Hepatocyte (in vitro differentiated cells): ENCODE results near the gene PTGER2. TPM values are rescaled to one million over a fixed set of nuclear protein-coding genes. Genes with fewer than 3 reads are reported as not detected.

Experiments used
- DNase-seq: peaks from one replicate; pipeline ENCODE4 v3.0.0-alpha.2; 2016; ENCODE audit warnings: low spot score
- H2AFZ ChIP-seq: fragments of 200-600 bp; sonication (generic); 2 replicates; pipeline ENCODE4 v1.6.0; 2016; ENCODE audit warnings: antibody characterized with exemption, mild to moderate bottlenecking
- H3K27ac ChIP-seq: fragments of 200-600 bp; sonication (generic); 2 replicates; pipeline ENCODE4 v1.5.1; 2016; ENCODE audit warnings: mild to moderate bottlenecking
- H3K27me3 ChIP-seq: fragments of 200-600 bp; sonication (generic); 2 replicates; pipeline ENCODE4 v1.6.1; 2016
- H3K36me3 ChIP-seq: fragments of 200-600 bp; sonication (generic); replicated peaks from 2 replicates; pipeline ENCODE4 v1.5.1; 2016; ENCODE audit warnings: low read depth; ENCODE audit not compliant: insufficient read depth
- H3K4me1 ChIP-seq: fragments of 200-600 bp; sonication (generic); 2 replicates; pipeline ENCODE4 v1.5.1; 2016; ENCODE audit warnings: mild to moderate bottlenecking, moderate library complexity; ENCODE audit not compliant: insufficient read depth
- H3K4me2 ChIP-seq: fragments of 200-600 bp; sonication (generic); 2 replicates; pipeline ENCODE4 v1.6.0; 2016
- H3K4me3 ChIP-seq: fragments of 200-600 bp; sonication (generic); 2 replicates; pipeline ENCODE4 v1.5.1; 2016; ENCODE audit warnings: mild to moderate bottlenecking
- H3K79me2 ChIP-seq: fragments of 200-600 bp; sonication (generic); 2 replicates; pipeline ENCODE4 v1.6.0; 2017; ENCODE audit warnings: mild to moderate bottlenecking
- H3K9me2 ChIP-seq: fragments of 200-600 bp; sonication (generic); replicated peaks from 2 replicates; pipeline ENCODE4 v1.6.0; 2017; ENCODE audit warnings: mild to moderate bottlenecking; ENCODE audit not compliant: insufficient read depth
- H3K9me3 ChIP-seq: fragments of 200-600 bp; sonication (generic); 2 replicates; pipeline ENCODE4 v1.5.1; 2016; ENCODE audit warnings: low read depth, mild to moderate bottlenecking
- H4K20me1 ChIP-seq: fragments of 200-600 bp; sonication (generic); 2 replicates; pipeline ENCODE4 v1.6.0; 2016; ENCODE audit warnings: mild to moderate bottlenecking; ENCODE audit not compliant: insufficient read depth, poor library complexity, severe bottlenecking
- EZH2 ChIP-seq: fragments of 200-600 bp; sonication (generic); IDR thresholded peaks from 2 replicates; pipeline ENCODE4 v1.6.1; 2016; ENCODE audit warnings: antibody characterized with exemption, mild to moderate bottlenecking, borderline replicate concordance
- EZH2phosphoT487 ChIP-seq: fragments of 200-600 bp; sonication (generic); IDR thresholded peaks from one replicate; pipeline ENCODE4 v1.6.1; 2018; ENCODE audit warnings: antibody characterized with exemption, mild to moderate bottlenecking, low read depth, moderate library complexity; ENCODE audit not compliant: unreplicated experiment, severe bottlenecking
- WGBS: methylation state at CpG from one replicate; pipeline ENCODE4 v1.1.6; 2016; ENCODE audit warnings: low lambda C conversion rate; ENCODE audit errors: missing lambda C conversion rate; 5-methylcytosine and 5-hydroxymethylcytosine counted together
- polyA plus RNA-seq: library from polyadenylated mRNA; unstranded; fragments of >200 nt; fragmentation: Nextera tagmentation; extraction: Ambion mirVana; gene quantifications from 2 replicates; pipeline ENCODE4 v1.2.1, GENCODE V29; 2016
- total RNA-seq: library from RNA; depleted of rRNA; stranded (reverse); fragments of >200 nt; gene quantifications from 2 replicates; pipeline ENCODE4 v1.2.3, GENCODE V29; 2014
- TF ChIP-seq, protein P1 (sequence below): fragments of 200-600 bp; sonication (generic); IDR thresholded peaks from 2 replicates; pipeline ENCODE4 v1.5.1; 2016; ENCODE audit warnings: antibody characterized with exemption, mild to moderate bottlenecking; ENCODE audit not compliant: poor library complexity

The PTGER2 gene
- total and polyA plus RNA-seq, 2 experiments from 2014 or later = 18.5 to 49.3 TPM

DNA sequence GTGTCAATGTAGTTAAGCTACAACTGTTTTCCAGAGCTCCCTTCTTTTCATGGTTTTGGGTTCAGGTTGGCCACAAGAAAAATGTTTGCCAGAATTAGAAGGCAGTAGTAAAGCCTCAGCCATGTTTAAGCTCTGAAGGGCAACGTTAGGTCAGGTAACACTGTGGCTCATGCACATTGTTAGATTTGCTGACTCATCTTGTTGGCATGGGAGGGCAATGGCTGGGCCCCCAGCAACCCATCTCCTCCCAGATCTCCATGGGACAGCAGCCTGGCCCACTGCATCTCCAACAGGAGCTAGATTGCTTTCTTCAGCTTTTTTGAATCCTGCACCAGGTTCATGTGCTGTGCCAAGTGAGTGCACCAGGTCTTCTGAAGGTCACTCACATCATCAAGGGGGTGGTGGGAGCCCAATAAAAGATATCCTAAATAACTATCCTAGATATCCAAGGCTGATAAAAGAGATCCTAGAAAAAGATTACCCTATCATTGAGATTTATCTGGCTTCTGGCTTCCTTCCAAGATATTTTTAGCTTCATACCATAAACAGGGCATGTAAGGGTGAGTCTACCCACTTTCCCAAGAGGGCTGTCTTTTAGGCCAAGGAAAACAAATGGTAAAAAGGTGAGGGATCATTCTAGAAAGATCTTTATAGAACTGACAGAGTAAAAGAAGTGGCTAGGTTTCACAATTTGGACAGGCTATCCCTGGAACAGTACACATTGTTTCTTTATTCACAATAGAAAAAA is 28.9 kb downstream of the PTGER2 start:
- 40% methylated on average over 1 of the region's 1 CpG for WGBS
- Histone ChIP-seq H3K4me1 (no peaks in the 10 kb centered on the region), H3K27me3 (no peaks in the 10 kb centered on the region), H3K36me3 (no peaks in the 10 kb centered on the region), H2AFZ (no peak overlapping the region), H3K27ac (no peak overlapping the region), H4K20me1 (no peaks in the 10 kb centered on the region), H3K9me2 (no peaks in the 10 kb centered on the region), H3K4me3 (no peak overlapping the region), H3K4me2 (no peak overlapping the region), H3K9me3 (no peaks in the 10 kb centered on the region), H3K79me2 (no peaks in the 10 kb centered on the region)
- TF ChIP-seq EZH2 = no peak
- DNase-seq = no peak

DNA sequence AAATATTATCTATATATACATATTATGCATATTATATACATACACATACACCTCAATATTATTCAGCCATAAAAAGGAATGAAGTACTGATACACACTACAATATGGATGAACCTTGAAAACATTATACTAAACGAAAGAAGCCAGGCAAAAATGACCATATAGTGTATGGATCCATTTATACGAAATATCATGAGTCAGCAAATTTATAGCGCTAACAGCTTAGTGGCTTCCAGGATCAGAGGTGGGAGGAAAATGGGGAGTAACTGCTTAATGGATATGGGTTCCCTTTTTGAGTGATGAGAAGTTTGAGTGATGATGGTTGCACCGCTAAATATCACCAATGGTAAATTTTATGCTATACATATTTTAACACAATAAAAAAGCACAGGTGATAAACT is 32.7 kb downstream of the PTGER2 start:
- H3K9me2 ChIP-seq = no peaks in the 10 kb centered on the region
- H3K36me3 ChIP-seq = no peaks in the 10 kb centered on the region
- H3K9me3 ChIP-seq = no peaks in the 10 kb centered on the region
- H3K4me1 ChIP-seq = peaks cover 19% of the 10 kb centered on the region
- H2AFZ ChIP-seq = no peak overlapping the region
- no peaks in the 10 kb centered on the region for H3K79me2 ChIP-seq
- 93% methylated on average over 4 of the region's 4 CpGs for WGBS
- no peaks in the 10 kb centered on the region for H3K27me3 ChIP-seq
- no peak overlapping the region for H3K4me3 ChIP-seq
- H3K27ac ChIP-seq = no peak overlapping the region
- no peak for TF ChIP-seq EZH2phosphoT487
- TF ChIP-seq, protein P1, sequence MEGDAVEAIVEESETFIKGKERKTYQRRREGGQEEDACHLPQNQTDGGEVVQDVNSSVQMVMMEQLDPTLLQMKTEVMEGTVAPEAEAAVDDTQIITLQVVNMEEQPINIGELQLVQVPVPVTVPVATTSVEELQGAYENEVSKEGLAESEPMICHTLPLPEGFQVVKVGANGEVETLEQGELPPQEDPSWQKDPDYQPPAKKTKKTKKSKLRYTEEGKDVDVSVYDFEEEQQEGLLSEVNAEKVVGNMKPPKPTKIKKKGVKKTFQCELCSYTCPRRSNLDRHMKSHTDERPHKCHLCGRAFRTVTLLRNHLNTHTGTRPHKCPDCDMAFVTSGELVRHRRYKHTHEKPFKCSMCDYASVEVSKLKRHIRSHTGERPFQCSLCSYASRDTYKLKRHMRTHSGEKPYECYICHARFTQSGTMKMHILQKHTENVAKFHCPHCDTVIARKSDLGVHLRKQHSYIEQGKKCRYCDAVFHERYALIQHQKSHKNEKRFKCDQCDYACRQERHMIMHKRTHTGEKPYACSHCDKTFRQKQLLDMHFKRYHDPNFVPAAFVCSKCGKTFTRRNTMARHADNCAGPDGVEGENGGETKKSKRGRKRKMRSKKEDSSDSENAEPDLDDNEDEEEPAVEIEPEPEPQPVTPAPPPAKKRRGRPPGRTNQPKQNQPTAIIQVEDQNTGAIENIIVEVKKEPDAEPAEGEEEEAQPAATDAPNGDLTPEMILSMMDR = no peak
- no peak for TF ChIP-seq EZH2
- no peak for DNase-seq
- H4K20me1 ChIP-seq = no peaks in the 10 kb centered on the region
- H3K4me2 ChIP-seq = no peak overlapping the region

DNA sequence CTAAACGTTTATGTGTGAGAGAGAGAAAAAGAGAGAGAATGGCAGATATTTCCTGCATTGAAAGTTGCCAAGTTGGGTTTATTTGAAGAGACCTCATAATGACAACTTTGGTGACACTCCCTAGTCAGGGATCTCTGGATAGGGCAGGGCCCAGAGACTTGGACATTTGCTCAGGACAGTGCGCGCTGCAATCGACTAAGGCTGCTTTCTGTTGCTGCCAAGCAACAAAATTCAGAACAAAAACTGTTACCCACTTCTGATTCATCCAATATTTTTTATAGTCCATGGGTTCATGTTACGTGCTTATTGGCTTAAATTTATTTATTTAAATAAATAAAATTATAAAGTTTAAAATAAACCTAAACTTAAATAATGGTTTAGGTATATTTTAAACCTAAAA is 34.2 kb downstream of the PTGER2 start:
- H3K9me3 ChIP-seq = no peaks in the 10 kb centered on the region
- 93% methylated on average over 5 of the region's 5 CpGs for WGBS

DNA sequence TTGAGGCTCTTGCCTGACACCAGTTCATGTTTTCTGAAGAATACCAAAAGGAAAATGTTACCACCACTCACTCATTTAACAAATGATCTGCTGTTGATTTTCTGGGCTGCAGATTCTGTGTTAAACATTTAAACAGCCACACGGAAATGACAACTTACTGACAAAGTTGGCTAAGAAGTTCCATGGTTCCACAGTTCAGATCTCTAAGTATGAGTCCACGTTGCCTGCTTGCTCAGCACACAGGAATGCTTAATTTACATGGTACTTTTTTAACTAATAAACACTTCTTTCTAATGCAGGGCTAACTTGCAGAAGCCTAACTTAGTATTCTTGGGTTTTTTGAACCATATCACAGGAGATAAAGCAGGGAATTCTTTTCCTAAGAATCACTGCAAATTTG is 34.7 kb downstream of the PTGER2 start:
- Histone ChIP-seq H2AFZ (no peak overlapping the region), H3K9me3 (no peaks in the 10 kb centered on the region), H3K4me3 (no peak overlapping the region), H3K4me2 (no peak overlapping the region), H3K4me1 (peaks cover 29% of the 10 kb centered on the region), H3K36me3 (no peaks in the 10 kb centered on the region), H3K27ac (peak overlapping the region; percentile 29), H3K27me3 (no peaks in the 10 kb centered on the region), H3K9me2 (no peaks in the 10 kb centered on the region), H3K79me2 (no peaks in the 10 kb centered on the region), H4K20me1 (no peaks in the 10 kb centered on the region)
- TF ChIP-seq EZH2phosphoT487 (no peak), EZH2 (no peak)
- TF ChIP-seq, protein P1 = no peak
- 34% methylated on average over 2 of the region's 2 CpGs for WGBS
- DNase-seq = no peak

More for the DNA sequence above, 34.2 kb downstream of the PTGER2 start:
- no peak for DNase-seq
- peak overlapping the region; percentile 29 for H3K27ac ChIP-seq
- no peak overlapping the region for H3K4me2 ChIP-seq
- no peaks in the 10 kb centered on the region for H3K36me3 ChIP-seq
- TF ChIP-seq EZH2phosphoT487 (no peak), EZH2 (no peak)
- TF ChIP-seq, protein P1 = no peak
- H3K4me3 ChIP-seq = no peak overlapping the region
- no peaks in the 10 kb centered on the region for H3K27me3 ChIP-seq
- no peak overlapping the region for H2AFZ ChIP-seq
- no peaks in the 10 kb centered on the region for H3K9me2 ChIP-seq
- peaks cover 29% of the 10 kb centered on the region for H3K4me1 ChIP-seq
- no peaks in the 10 kb centered on the region for H3K79me2 ChIP-seq
- H4K20me1 ChIP-seq = no peaks in the 10 kb centered on the region
